HepG2 (cell line): Measurements from ENCODE around the gene MRS2. TPM values are rescaled to one million over a fixed set of nuclear protein-coding genes. Genes with fewer than 3 reads are reported as not detected.

Experiments
- ATAC-seq: fragments of 200-7000 bp; cut with Tn5 transposase; 3 replicates; pipeline ENCODE4 v1.9.1; 2020; ENCODE audit warnings: mild to moderate bottlenecking, moderate library complexity
- BruUV-seq: library from RNA; stranded (reverse); fragments of 400-500 nt; replicated peaks from 2 replicates; lab custom pipeline; 2021; lab: Mats Ljungman, UMichigan
- CTCF ChIA-PET: fragments of 300-600 bp; formaldehyde crosslinking; extraction: SDS; loops from one replicate; lab custom pipeline; 2021; ENCODE audit warnings: low total read pairs, inconsistent platforms, low intra/inter-chr PET ratio; lab: Yijun Ruan, JAX
- POLR2A ChIA-PET: fragments of 350-600 bp; sonication (Branson Sonifier 250); formaldehyde crosslinking; loops from one replicate; lab custom pipeline; 2020; ENCODE audit warnings: antibody characterized with exemption, inconsistent platforms; lab: Yijun Ruan, JAX
- DNase-seq: peaks from one replicate; pipeline ENCODE4 v3.0.0-alpha.2; 2015; ENCODE audit warnings: low spot score
- FAIRE-seq: peaks from 3 replicates; lab custom pipeline; 2011; peaks lifted over from hg19 to GRCh38; lab: Jason Lieb, UNC
- H2AFZ ChIP-seq: one replicate; pipeline ENCODE4 v1.6.1; 2011; ENCODE audit warnings: low read length, inconsistent platforms
- H3K27ac ChIP-seq: fragments of 300-600 bp; 3 replicates; pipeline ENCODE4 v1.8.0; 2011; ENCODE audit warnings: mixed run types, mild to moderate bottlenecking, mixed read lengths, low read length, inconsistent platforms; ENCODE audit not compliant: insufficient read depth; ENCODE audit errors: extremely low read length
- H3K27me3 ChIP-seq, 2 experiments: fragments of 200-600 bp in 1 of 2; 2 replicates in 1 of 2; 3 replicates in 1 of 2; pipeline versions ENCODE4 v1.6.0 to v1.8.0; 2011; ENCODE audit warnings: low read length in 2 of 2, mild to moderate bottlenecking in 2 of 2, moderate library complexity in 2 of 2, inconsistent platforms in 1 of 2; ENCODE audit not compliant: insufficient read depth in 2 of 2, control insufficient read depth in 1 of 2
- H3K36me3 ChIP-seq, 2 experiments: fragments of 200-600 bp in 1 of 2; replicated peaks in 1 of 2; 2 replicates in 1 of 2; 3 replicates in 1 of 2; pipeline versions ENCODE4 v1.5.1 to v1.8.0; 2011; ENCODE audit warnings: low read length in 2 of 2, inconsistent platforms in 1 of 2; ENCODE audit not compliant: insufficient read depth in 2 of 2, control insufficient read depth in 1 of 2
- H3K4me1 ChIP-seq: 2 replicates; pipeline ENCODE4 v1.5.1; 2012; ENCODE audit warnings: low read length, inconsistent platforms; ENCODE audit not compliant: insufficient read depth
- H3K4me2 ChIP-seq: 2 replicates; pipeline ENCODE4 v1.6.0; 2011; ENCODE audit warnings: low read depth, low read length, inconsistent platforms
- H3K4me3 ChIP-seq, 3 experiments: fragments of 200-600 bp in 1 of 3; sonication (generic), shearing (Covaris generic) in 1 of 3; replicated peaks in 1 of 3; 2 replicates each; pipeline ENCODE4 v1.5.1; 2011 to 2016; ENCODE audit warnings: low read length in 3 of 3, inconsistent platforms in 2 of 3, low read depth in 2 of 3, mild to moderate bottlenecking in 2 of 3, control low read depth in 1 of 3, mixed read lengths in 1 of 3; ENCODE audit not compliant: insufficient read depth in 1 of 3
- H3K79me2 ChIP-seq: one replicate; pipeline ENCODE4 v1.6.1; 2011; ENCODE audit warnings: low read length, inconsistent platforms; ENCODE audit not compliant: insufficient read depth
- H3K9ac ChIP-seq: 2 replicates; pipeline ENCODE4 v1.6.0; 2011; ENCODE audit warnings: mild to moderate bottlenecking, low read depth, low read length, inconsistent platforms; ENCODE audit not compliant: insufficient read depth
- H3K9me3 ChIP-seq: 2 replicates; pipeline ENCODE4 v1.5.1; 2012; ENCODE audit warnings: mild to moderate bottlenecking, low read length
- H4K20me1 ChIP-seq: 2 replicates; pipeline ENCODE4 v1.6.0; 2011; ENCODE audit warnings: inconsistent platforms, mild to moderate bottlenecking, low read length, moderate library complexity; ENCODE audit not compliant: insufficient read depth
- AKAP8 ChIP-seq: sonication (generic); formaldehyde crosslinking; IDR thresholded peaks from 2 replicates; pipeline ENCODE4 v1.5.1; 2020; ENCODE audit warnings: mild to moderate bottlenecking, missing genetic modification reagents
- ATF3 ChIP-seq: sonication (generic); formaldehyde crosslinking; IDR thresholded peaks from 2 replicates; pipeline ENCODE4 v1.4.0; 2020; ENCODE audit warnings: missing genetic modification reagents
- KDM3A ChIP-seq: IDR thresholded peaks from 2 replicates; pipeline ENCODE4 v1.6.1; 2018; ENCODE audit warnings: low read depth, missing compliant biosample characterization
- MLX ChIP-seq: IDR thresholded peaks from 2 replicates; pipeline ENCODE4 v1.6.1; 2016
- NR1H2 ChIP-seq: sonication (generic); formaldehyde crosslinking; IDR thresholded peaks from 2 replicates; pipeline ENCODE4 v1.8.1; 2022; ENCODE audit warnings: low read depth, missing genetic modification reagents, borderline replicate concordance
- POLR2AphosphoS5 ChIP-seq: IDR thresholded peaks from 2 replicates; pipeline ENCODE4 v1.6.1; 2012; ENCODE audit warnings: low read depth, low read length
- SMC3 ChIP-seq: IDR thresholded peaks from 2 replicates; pipeline ENCODE4 v1.6.1; 2011; ENCODE audit warnings: low read length, improper control_type of control experiment
- SSRP1 ChIP-seq: IDR thresholded peaks from 2 replicates; pipeline ENCODE4 v1.6.1; 2016; ENCODE audit warnings: control low read depth
- TEAD2 ChIP-seq: sonication (generic); formaldehyde crosslinking; IDR thresholded peaks from 2 replicates; pipeline ENCODE4 v1.9.0; 2021; ENCODE audit warnings: missing genetic modification reagents
- THAP8 ChIP-seq: sonication (generic); formaldehyde crosslinking; IDR thresholded peaks from 2 replicates; pipeline ENCODE4 v1.5.1; 2020; ENCODE audit warnings: missing genetic modification reagents, mild to moderate bottlenecking, borderline replicate concordance
- ZBTB39 ChIP-seq: sonication (generic); formaldehyde crosslinking; IDR thresholded peaks from 2 replicates; pipeline ENCODE4 v1.5.0; 2020; ENCODE audit warnings: missing genetic modification reagents
- ZFP62 ChIP-seq: sonication (generic); formaldehyde crosslinking; IDR thresholded peaks from 2 replicates; pipeline ENCODE4 v1.4.0; 2020; ENCODE audit warnings: missing genetic modification reagents
- ZNF180 ChIP-seq: sonication (generic); formaldehyde crosslinking; IDR thresholded peaks from 2 replicates; pipeline ENCODE4 v1.4.0; 2020; ENCODE audit warnings: low read depth, missing genetic modification reagents, borderline replicate concordance
- ZNF260 ChIP-seq: sonication (generic); formaldehyde crosslinking; IDR thresholded peaks from 2 replicates; pipeline ENCODE4 v1.4.0; 2020; ENCODE audit warnings: missing genetic modification reagents, low read depth, mild to moderate bottlenecking, borderline replicate concordance
- ZNF274 ChIP-seq: sonication (generic); formaldehyde crosslinking; IDR thresholded peaks from 2 replicates; pipeline ENCODE4 v1.5.1; 2020; ENCODE audit warnings: mild to moderate bottlenecking, missing genetic modification reagents
- ZNF326 ChIP-seq: sonication (generic); formaldehyde crosslinking; IDR thresholded peaks from 2 replicates; pipeline ENCODE4 v1.4.0; 2020; ENCODE audit warnings: missing genetic modification reagents, borderline replicate concordance
- WGBS: methylation state at CpG from one replicate; pipeline ENCODE4 v1.1.6; 2017; ENCODE audit warnings: low lambda C conversion rate; 5-methylcytosine and 5-hydroxymethylcytosine counted together
- in situ Hi-C: cut with HindIII; loops from 2 replicates; pipeline ENCODE4 v1.10.0; 2017; ENCODE audit warnings: low pct_unique_long_range_greater_than_20kb; ENCODE audit not compliant: extremely low pct_ligation_motif_present
- intact Hi-C: fragments of 100-400 bp; cut with micrococcal nuclease; formaldehyde crosslinking; loops from one replicate; pipeline ENCODE4 v1.10.0; 2022; ENCODE audit not compliant: unreplicated experiment
- polyA plus RNA-seq, 8 experiments: library from polyadenylated mRNA; depleted of rRNA in 3 of 8; stranded (reverse) in 7 of 8; unstranded in 1 of 8; fragments of >200 nt; fragmentation: Illumina TruSeq in 4 of 8; extraction: Trizol in 4 of 8; gene quantifications; 2 replicates each; pipeline versions ENCODE4 v1.2.1 to v1.2.3, GENCODE V29; 2011 to 2016; ENCODE audit warnings: low read depth in 4 of 8, missing spikeins in 1 of 8, mixed read lengths in 1 of 8; ENCODE audit not compliant: insufficient read depth in 1 of 8
- total RNA-seq, 5 experiments: library from RNA; depleted of rRNA; stranded (reverse); fragments of >200 nt; fragmentation: Illumina TruSeq; extraction: Trizol; gene quantifications; 2 replicates each; pipeline ENCODE4 v1.2.3, GENCODE V29; 2016; ENCODE audit warnings: low read depth in 1 of 5
- TF ChIP-seq, protein P1 (sequence below): sonication (generic); formaldehyde crosslinking; IDR thresholded peaks from 2 replicates; pipeline ENCODE4 v1.5.0; 2020; ENCODE audit warnings: mild to moderate bottlenecking, missing genetic modification reagents, borderline replicate concordance
- TF ChIP-seq, protein P2 (sequence below): sonication (generic); formaldehyde crosslinking; IDR thresholded peaks from 2 replicates; pipeline ENCODE4 v1.4.0; 2020; ENCODE audit warnings: missing genetic modification reagents

Gene MRS2
- total and polyA plus RNA-seq, 2 of the 13 experiments (the other 11 are each of a cell fraction or from before 2014, with no cell fraction given): 31.1 to 83.8 TPM

DNA sequence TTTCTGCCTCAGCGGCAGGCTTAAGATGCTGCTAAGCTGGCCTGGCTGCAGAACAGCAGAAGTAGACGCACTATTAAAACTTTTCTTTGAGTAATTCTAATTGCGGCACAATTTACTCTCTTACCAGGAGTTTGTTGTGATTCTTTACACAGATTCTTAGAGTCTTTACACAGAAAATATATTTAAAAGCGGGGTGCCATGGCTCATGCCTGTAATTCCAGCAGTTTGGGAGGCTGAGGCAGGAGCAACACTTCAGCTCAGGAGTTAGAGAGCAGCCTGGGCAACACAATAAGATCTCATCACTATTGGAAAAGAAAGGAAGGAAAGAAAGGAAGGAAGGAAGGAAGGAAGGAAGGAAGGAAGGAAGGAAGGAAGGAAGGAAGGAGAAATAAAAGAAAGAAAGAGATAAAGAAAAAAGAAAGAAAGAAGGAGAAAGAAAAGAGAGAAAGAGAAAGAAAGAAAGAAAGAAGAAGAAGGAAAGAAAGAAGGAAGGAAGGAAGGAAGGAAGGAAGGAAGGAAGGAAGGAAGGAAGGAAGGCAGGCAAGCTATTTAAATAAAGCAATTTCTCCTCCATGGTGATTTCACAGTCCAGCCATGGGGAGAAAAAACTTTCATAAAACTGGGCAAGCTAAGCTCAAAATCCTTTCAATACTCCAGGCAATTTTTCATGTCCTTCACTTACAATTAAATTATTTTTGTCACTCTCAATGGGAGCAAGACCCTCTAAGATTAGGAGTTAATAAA is 21.1 kb upstream of the MRS2 start:
- H3K27ac ChIP-seq: peak overlapping the region; percentile 88
- no peak for ATAC-seq
- H3K9ac ChIP-seq: peak overlapping the region; percentile 78
- no peaks in the 10 kb centered on the region for H3K27me3 ChIP-seq
- intact Hi-C loops (loop anchor here (2.0 to 10.0 kb wide), 2 partner anchors 25 to 237 kb away; no protein-coding TSS in a partner anchor), in situ Hi-C loops (no loop called here)
- H3K4me2 ChIP-seq: peak overlapping the region; percentile 80
- H3K36me3 ChIP-seq: peaks cover 0 to 8% of the 10 kb centered on the region in 2 experiments; a peak in 1 of 5 replicates
- WGBS: 85% methylated on average over 4 of the region's 4 CpGs
- no peak overlapping the region for H2AFZ ChIP-seq
- H3K9me3 ChIP-seq: no peaks in the 10 kb centered on the region
- no peak for FAIRE-seq
- no peaks in the 10 kb centered on the region for H4K20me1 ChIP-seq
- CTCF ChIA-PET: no interaction called here
- H3K4me1 ChIP-seq: peaks cover 79% of the 10 kb centered on the region
- H3K4me3 ChIP-seq: peak overlapping the region; percentile 58 to 64 (median 60)
- H3K79me2 ChIP-seq: peaks cover 40% of the 10 kb centered on the region
- BruUV-seq: no TSS peak
- POLR2A ChIA-PET: interaction anchor here (0.5 to 1.7 kb wide), 5 partner anchors 19 to 906 kb away, joined by 3 to 7 read pairs (median 3); partner anchors contain the start of gene DCDC2
- DNase-seq: no peak
- TF ChIP-seq POLR2AphosphoS5: no peak
- no peak for TF ChIP-seq THAP8
- TF ChIP-seq, protein P1, sequence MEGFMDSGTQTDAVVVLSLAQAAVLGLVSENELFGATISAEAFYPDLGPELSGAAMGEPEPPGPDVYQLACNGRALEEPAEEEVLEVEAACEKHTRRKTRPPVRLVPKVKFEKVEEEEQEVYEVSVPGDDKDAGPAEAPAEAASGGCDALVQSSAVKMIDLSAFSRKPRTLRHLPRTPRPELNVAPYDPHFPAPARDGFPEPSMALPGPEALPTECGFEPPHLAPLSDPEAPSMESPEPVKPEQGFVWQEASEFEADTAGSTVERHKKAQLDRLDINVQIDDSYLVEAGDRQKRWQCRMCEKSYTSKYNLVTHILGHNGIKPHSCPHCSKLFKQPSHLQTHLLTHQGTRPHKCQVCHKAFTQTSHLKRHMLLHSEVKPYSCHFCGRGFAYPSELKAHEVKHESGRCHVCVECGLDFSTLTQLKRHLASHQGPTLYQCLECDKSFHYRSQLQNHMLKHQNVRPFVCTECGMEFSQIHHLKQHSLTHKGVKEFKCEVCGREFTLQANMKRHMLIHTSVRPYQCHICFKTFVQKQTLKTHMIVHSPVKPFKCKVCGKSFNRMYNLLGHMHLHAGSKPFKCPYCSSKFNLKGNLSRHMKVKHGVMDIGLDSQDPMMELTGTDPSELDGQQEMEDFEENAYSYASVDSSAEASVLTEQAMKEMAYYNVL (CRISPR knock-in tag): 0 out of 2 replicates have a peak, but pooled peaks have one; percentile 27
- TF ChIP-seq AKAP8: no peak
- no peak for TF ChIP-seq MLX (CRISPR knock-in tag)
- TF ChIP-seq ZBTB39 (CRISPR knock-in tag): no peak
- TF ChIP-seq ZNF274 (CRISPR knock-in tag): no peak
- TF ChIP-seq, protein P2, sequence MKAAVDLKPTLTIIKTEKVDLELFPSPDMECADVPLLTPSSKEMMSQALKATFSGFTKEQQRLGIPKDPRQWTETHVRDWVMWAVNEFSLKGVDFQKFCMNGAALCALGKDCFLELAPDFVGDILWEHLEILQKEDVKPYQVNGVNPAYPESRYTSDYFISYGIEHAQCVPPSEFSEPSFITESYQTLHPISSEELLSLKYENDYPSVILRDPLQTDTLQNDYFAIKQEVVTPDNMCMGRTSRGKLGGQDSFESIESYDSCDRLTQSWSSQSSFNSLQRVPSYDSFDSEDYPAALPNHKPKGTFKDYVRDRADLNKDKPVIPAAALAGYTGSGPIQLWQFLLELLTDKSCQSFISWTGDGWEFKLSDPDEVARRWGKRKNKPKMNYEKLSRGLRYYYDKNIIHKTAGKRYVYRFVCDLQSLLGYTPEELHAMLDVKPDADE (CRISPR knock-in tag): no peak
- no peak for TF ChIP-seq TEAD2 (CRISPR knock-in tag)
- TF ChIP-seq ZNF180 (CRISPR knock-in tag): no peak
- TF ChIP-seq ZNF260 (CRISPR knock-in tag): no peak
- no peak for TF ChIP-seq KDM3A (CRISPR knock-in tag)
- no peak for TF ChIP-seq ZNF326
- TF ChIP-seq ZFP62: no peak
- no peak for TF ChIP-seq SSRP1 (CRISPR knock-in tag)
- TF ChIP-seq SMC3: no peak
- TF ChIP-seq NR1H2 (CRISPR knock-in tag): no peak
- TF ChIP-seq ATF3 (CRISPR knock-in tag): no peak
